MM.1S (cell line): ENCODE measurements around the gene RAB42.
"Not testable (repeated sequence)": the region's sequence is repeated elsewhere in the genome, so short reads cannot be mapped to it uniquely, and the experiment has no call there.

ENCODE experiments used
- DNase-seq: peaks from one replicate; pipeline ENCODE4 v3.0.0-alpha.2; 2015
- H2AFZ ChIP-seq: fragments of 300-600 bp; sonication (generic); 2 replicates; pipeline ENCODE4 v1.6.0; 2016; ENCODE audit warnings: antibody characterized with exemption, low read length
- H3F3A ChIP-seq: fragments of 300-600 bp; sonication (generic); 2 replicates; pipeline ENCODE4 v1.6.1; 2016; ENCODE audit warnings: mild to moderate bottlenecking, antibody characterized with exemption, low read length, moderate library complexity, mixed read lengths; ENCODE audit not compliant: insufficient read depth
- H3K27ac ChIP-seq: fragments of 300-600 bp; sonication (generic); 2 replicates; pipeline ENCODE4 v1.5.1; 2016; ENCODE audit warnings: mild to moderate bottlenecking, low read length
- H3K27me3 ChIP-seq: fragments of 300-600 bp; sonication (generic); replicated peaks from 2 replicates; pipeline ENCODE4 v1.6.0; 2016; ENCODE audit warnings: low read length; ENCODE audit not compliant: insufficient read depth
- H3K36me3 ChIP-seq: fragments of 300-600 bp; sonication (generic); replicated peaks from 2 replicates; pipeline ENCODE4 v1.6.1; 2016; ENCODE audit warnings: mild to moderate bottlenecking, low read length, mixed read lengths; ENCODE audit not compliant: insufficient read depth
- H3K4me1 ChIP-seq: fragments of 300-600 bp; sonication (generic); 2 replicates; pipeline ENCODE4 v1.6.1; 2016; ENCODE audit warnings: low read length, mixed read lengths
- H3K4me2 ChIP-seq: fragments of 300-600 bp; sonication (generic); 2 replicates; pipeline ENCODE4 v1.6.0; 2016; ENCODE audit warnings: low read depth, low read length
- H3K4me3 ChIP-seq: fragments of 300-600 bp; sonication (generic); 2 replicates; pipeline ENCODE4 v1.5.1; 2016; ENCODE audit warnings: low read length, mixed read lengths
- H3K79me2 ChIP-seq: fragments of 300-600 bp; sonication (generic); 2 replicates; pipeline ENCODE4 v1.6.1; 2016; ENCODE audit warnings: mixed run types, low read length, mixed read lengths
- H3K9ac ChIP-seq: fragments of 300-600 bp; sonication (generic); 2 replicates; pipeline ENCODE4 v1.6.1; 2016; ENCODE audit warnings: low read length, mixed read lengths
- H3K9me2 ChIP-seq: fragments of 300-600 bp; sonication (generic); replicated peaks from 2 replicates; pipeline ENCODE4 v1.6.1; 2016; ENCODE audit warnings: mild to moderate bottlenecking, low read length, mixed read lengths; ENCODE audit not compliant: insufficient read depth
- H3K9me3 ChIP-seq: fragments of 300-600 bp; sonication (generic); replicated peaks from 2 replicates; pipeline ENCODE4 v1.6.1; 2016; ENCODE audit warnings: mild to moderate bottlenecking, low read length, mixed read lengths; ENCODE audit not compliant: insufficient read depth
- H4K20me1 ChIP-seq: fragments of 300-600 bp; sonication (generic); 2 replicates; pipeline ENCODE4 v1.6.1; 2016; ENCODE audit warnings: mild to moderate bottlenecking, low read length, moderate library complexity, mixed read lengths; ENCODE audit not compliant: insufficient read depth
- CTCF ChIP-seq: fragments of 300-600 bp; sonication (generic); IDR thresholded peaks from 2 replicates; pipeline ENCODE4 v1.5.1; 2016; ENCODE audit warnings: antibody characterized with exemption, low read length, mixed read lengths
- EZH2 ChIP-seq: fragments of 300-600 bp; sonication (generic); optimal IDR thresholded peaks from 2 replicates; pipeline ENCODE3; 2017; ENCODE audit warnings: low read depth, mild to moderate bottlenecking, antibody characterized with exemption, low read length, mixed read lengths
- EZH2phosphoT487 ChIP-seq: fragments of 300-600 bp; sonication (generic); IDR thresholded peaks from 2 replicates; pipeline ENCODE4 v1.6.1; 2018; ENCODE audit warnings: antibody characterized with exemption, low read length

Gene RAB42

GRCh38 chr1:28582248-28582615 is 9.8 kb upstream of the RAB42 start:
- Histone ChIP-seq H3K9ac (peak overlapping the region; percentile 96), H3K9me2 (no peaks in the 10 kb centered on the region), H3F3A (peaks cover 56% of the 10 kb centered on the region), H3K4me2 (peak overlapping the region; percentile 87), H3K4me3 (peak overlapping the region; percentile 99), H3K27me3 (no peaks in the 10 kb centered on the region), H3K4me1 (peaks cover 26% of the 10 kb centered on the region), H3K9me3 (no peaks in the 10 kb centered on the region), H3K36me3 (peaks cover 22% of the 10 kb centered on the region), H3K27ac (peak overlapping the region; percentile 80), H4K20me1 (peaks cover 39% of the 10 kb centered on the region), H2AFZ (peak overlapping the region; percentile 80), H3K79me2 (peaks cover 38% of the 10 kb centered on the region)
- TF ChIP-seq EZH2: no peak
- no peak for TF ChIP-seq CTCF
- no peak for TF ChIP-seq EZH2phosphoT487
- no peak for DNase-seq

- H3K36me3 ChIP-seq, H3K79me2 ChIP-seq, H3K4me3 ChIP-seq, H3K4me1 ChIP-seq, H3K27me3 ChIP-seq, H3K9me3 ChIP-seq, H2AFZ ChIP-seq, H3K9me2 ChIP-seq, H4K20me1 ChIP-seq, DNase-seq: not testable (repeated sequence)
- peaks cover 13% of the 10 kb centered on the region for H3F3A ChIP-seq
- H3K27ac ChIP-seq: peak overlapping the region; percentile 60; the same call in 1 of the 2 replicates
- H3K4me2 ChIP-seq: peak overlapping the region; percentile 39; the same call in 1 of the 2 replicates
- peak overlapping the region; percentile 21; the same call in 1 of the 2 replicates for H3K9ac ChIP-seq
Observed at GRCh38 chr1:28586585-28587391, 5.3 kb upstream of the RAB42 start.

GRCh38 chr1:28592321-28593071 is 431 bp downstream of the RAB42 start:
- no peak overlapping the region for H2AFZ ChIP-seq
- H3K27ac ChIP-seq: no peak overlapping the region
- H3K4me2 ChIP-seq: no peak overlapping the region; the same call in 1 of the 2 replicates
- no peaks in the 10 kb centered on the region for H3F3A ChIP-seq
- no peaks in the 10 kb centered on the region for H3K79me2 ChIP-seq
- DNase-seq: no peak
- H3K4me3 ChIP-seq: no peak overlapping the region
- no peaks in the 10 kb centered on the region for H3K36me3 ChIP-seq
- H4K20me1 ChIP-seq: no peaks in the 10 kb centered on the region
- no peaks in the 10 kb centered on the region for H3K9me3 ChIP-seq
- no peaks in the 10 kb centered on the region for H3K27me3 ChIP-seq
- H3K4me1 ChIP-seq: no peaks in the 10 kb centered on the region
- H3K9me2 ChIP-seq: no peaks in the 10 kb centered on the region
- H3K9ac ChIP-seq: no peak overlapping the region
- no peak for TF ChIP-seq CTCF
- TF ChIP-seq EZH2phosphoT487: no peak
- no peak for TF ChIP-seq EZH2

- H3F3A ChIP-seq, H3K9me2 ChIP-seq, H3K9me3 ChIP-seq, H4K20me1 ChIP-seq, H3K27me3 ChIP-seq, H3K4me2 ChIP-seq, DNase-seq, H3K36me3 ChIP-seq, H3K4me3 ChIP-seq, H3K4me1 ChIP-seq, H2AFZ ChIP-seq, H3K9ac ChIP-seq, H3K27ac ChIP-seq, H3K79me2 ChIP-seq: not testable (repeated sequence)
Observed at GRCh38 chr1:28593988-28594356, 1.9 kb downstream of the RAB42 start.

- H3K79me2 ChIP-seq, H3K27ac ChIP-seq, DNase-seq, H3K4me2 ChIP-seq, H3K9me3 ChIP-seq, H3K4me3 ChIP-seq, H2AFZ ChIP-seq, H3K9me2 ChIP-seq, H4K20me1 ChIP-seq, H3K9ac ChIP-seq, H3K36me3 ChIP-seq, H3K27me3 ChIP-seq: not testable (repeated sequence)
- Histone ChIP-seq H3K4me1 (peaks cover 16% of the 10 kb centered on the region), H3F3A (peaks cover 18% of the 10 kb centered on the region)
Observed at GRCh38 chr1:28594686-28595411, 2.8 kb downstream of the RAB42 start.
